ENCODE data around the gene ZNF275. TPM values are rescaled to one million over a fixed set of nuclear protein-coding genes. Genes with fewer than 3 reads are reported as not detected.

ZNF275 gene
- total RNA-seq, 3 donors from 2014 or later = 8.3 to 13.3 (median 12.8) TPM

- no peaks in the 10 kb centered on the region for H3K36me3 ChIP-seq
- H3K9me3 ChIP-seq = peaks cover 0 to 21% of the 10 kb centered on the region in 2 donors
- TF ChIP-seq CTCF (IDR thresholded peaks at IDR 0.05) (no peak), POLR2A (IDR thresholded peaks at IDR 0.05) (no peak), POLR2AphosphoS5 (IDR thresholded peaks at IDR 0.05) (no peak)
Observed at GRCh38 chrX:153320555-153321184, 13.3 kb upstream of the ZNF275 start.

DNA sequence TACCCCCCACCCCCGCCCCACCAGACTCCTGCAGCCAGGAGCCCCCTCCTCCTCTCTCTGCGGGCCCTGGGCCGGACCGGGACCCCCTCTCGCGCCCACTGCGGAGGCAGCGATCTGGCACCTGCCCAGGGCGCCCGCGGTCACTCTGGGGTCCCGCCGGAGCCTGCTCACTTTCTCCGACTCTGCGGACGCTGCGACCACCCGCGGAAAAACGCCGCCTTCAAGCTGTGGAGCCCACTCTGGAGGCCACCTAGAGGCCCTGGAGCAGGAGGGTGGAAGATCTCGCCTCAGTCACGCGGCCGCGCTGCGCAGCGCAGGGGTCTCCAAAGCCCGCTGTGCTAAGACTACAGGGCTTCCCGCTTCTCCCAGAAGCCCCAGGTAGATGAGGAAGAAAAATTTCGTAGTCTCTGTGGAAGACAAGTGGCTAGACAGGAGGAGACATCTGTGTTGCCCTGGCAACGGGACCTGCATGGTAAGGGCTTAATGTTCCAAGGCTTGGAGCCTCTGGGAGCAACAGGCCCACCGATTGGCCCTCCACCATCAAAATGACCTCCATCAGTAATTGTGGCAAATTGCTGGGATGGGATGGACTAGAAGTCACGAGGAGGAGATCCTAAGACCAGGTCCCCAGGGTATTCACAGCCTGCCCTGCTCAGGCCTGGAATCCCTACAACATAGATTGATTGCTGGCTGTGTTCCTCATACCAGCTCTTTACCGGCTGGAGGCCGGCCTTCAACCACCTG lies 12.4 kb upstream of the ZNF275 start, which contains the start of gene PNMA6F:
Gene PNMA6F, minus strand, starts transcription at position 387 of the 744 bp plus-strand sequence. CDS start 1,093 bp downstream, outside the sequence.
- Histone ChIP-seq H3K4me1 (no peaks in the 10 kb centered on the region), H3K36me3 (no peaks in the 10 kb centered on the region), H3K4me3 (no peak within 1 kb of the TSS), H3K27me3 (peaks cover 0 to 30% of the 10 kb centered on the region in 2 donors), H3K27ac (no peak within 1 kb of the TSS), H3K9me3 (peaks cover 0 to 26% of the 10 kb centered on the region in 2 donors)
- intact Hi-C loops (cut with DNase I; ENCODE audit: low total_unique reads) = no loop called here
- DNase-seq (ENCODE audit: low spot score in 2 of 2) = no peak
- TF ChIP-seq POLR2A (IDR thresholded peaks at IDR 0.05) (no peak), POLR2AphosphoS5 (IDR thresholded peaks at IDR 0.05) (no peak), CTCF (IDR thresholded peaks at IDR 0.05) (no peak)

More at GRCh38 chrX:153320555-153321184, 13.3 kb upstream of the ZNF275 start:
- H3K4me1 ChIP-seq = no peaks in the 10 kb centered on the region
- no peak for DNase-seq (ENCODE audit: low spot score in 2 of 2)
- intact Hi-C loops (cut with DNase I; ENCODE audit: low total_unique reads) = no loop called here
- H3K4me3 ChIP-seq = no peak overlapping the region
- peaks cover 0 to 30% of the 10 kb centered on the region in 2 donors for H3K27me3 ChIP-seq
- H3K27ac ChIP-seq = no peak overlapping the region

DNA sequence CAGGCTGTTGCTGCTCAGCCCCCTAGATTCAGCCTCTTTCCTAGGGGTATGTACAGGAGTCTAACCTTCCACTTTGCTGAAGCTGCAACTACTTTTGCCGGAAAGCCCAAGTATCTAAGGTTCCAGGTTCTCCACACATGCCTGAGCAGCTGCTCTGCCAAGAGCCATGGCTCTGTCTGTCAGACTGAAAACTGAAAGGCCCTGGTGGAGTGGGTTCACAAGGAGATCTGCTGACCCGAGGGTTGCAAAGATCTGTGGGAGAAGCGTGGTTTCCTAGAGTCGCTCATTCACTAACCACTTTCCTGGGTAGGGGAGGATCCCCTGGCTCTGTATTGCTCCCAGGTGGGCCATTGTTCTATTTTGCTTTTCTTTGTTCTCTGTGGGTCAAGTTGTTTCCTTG lies 6.4 kb upstream of the ZNF275 start:
- H3K4me1 ChIP-seq = no peaks in the 10 kb centered on the region
- H3K9me3 ChIP-seq = peaks cover 0 to 28% of the 10 kb centered on the region in 2 donors
- TF ChIP-seq POLR2A (IDR thresholded peaks at IDR 0.05) (no peak), POLR2AphosphoS5 (IDR thresholded peaks at IDR 0.05) (no peak), CTCF (IDR thresholded peaks at IDR 0.05) (no peak)
- no peak for DNase-seq (ENCODE audit: low spot score in 2 of 2)
- H3K4me3 ChIP-seq = no peak overlapping the region
- no peak overlapping the region for H3K27ac ChIP-seq
- peaks cover 0 to 14% of the 10 kb centered on the region in 2 donors for H3K27me3 ChIP-seq
- intact Hi-C loops (cut with DNase I; ENCODE audit: low total_unique reads) = no loop called here
- H3K36me3 ChIP-seq = no peaks in the 10 kb centered on the region

DNA sequence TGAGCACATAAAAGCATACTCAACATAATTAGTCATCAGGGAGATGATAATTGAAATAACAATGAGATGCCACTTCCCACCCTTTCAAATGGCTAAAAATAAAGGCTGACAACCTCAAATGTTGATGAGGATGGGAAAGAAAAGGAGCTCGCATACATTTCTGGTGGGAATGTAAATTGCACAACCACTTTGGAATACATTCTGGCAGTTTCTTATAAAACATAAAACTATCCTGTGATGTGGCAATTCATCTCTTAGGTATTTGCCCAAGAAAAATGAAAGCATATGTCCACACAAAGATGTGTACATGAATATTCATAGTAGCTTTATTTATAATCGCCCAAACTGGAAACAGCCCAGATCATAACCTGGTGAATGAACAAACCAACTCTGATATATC lies 687 bp upstream of the ZNF275 start:
- no peak for DNase-seq (ENCODE audit: low spot score in 2 of 2)
- Histone ChIP-seq H3K9me3 (peaks cover 0 to 7% of the 10 kb centered on the region in 2 donors), H3K27ac (no peak overlapping the region), H3K4me1 (no peaks in the 10 kb centered on the region), H3K36me3 (no peaks in the 10 kb centered on the region), H3K27me3 (peaks cover 0 to 14% of the 10 kb centered on the region in 2 donors), H3K4me3 (no peak overlapping the region)
- intact Hi-C loops (cut with DNase I; ENCODE audit: low total_unique reads) = no loop called here
- no peak for TF ChIP-seq POLR2AphosphoS5 (IDR thresholded peaks at IDR 0.05)
- no peak for TF ChIP-seq POLR2A (IDR thresholded peaks at IDR 0.05)
- no peak for TF ChIP-seq CTCF (IDR thresholded peaks at IDR 0.05)

All from breast epithelium (tissue), 4 donors.